GM21423 (cell line): ENCODE measurements around the gene GBE1.
"Not testable (repeated sequence)": the region's sequence is repeated elsewhere in the genome, so short reads cannot be mapped to it uniquely, and the experiment has no call there.

Experiments used
- ATAC-seq: cut with Tn5 transposase; IDR thresholded peaks from one replicate; pipeline ENCODE4 v1.9.1; 2021; ENCODE audit warnings: mild to moderate bottlenecking, moderate library complexity; ENCODE audit not compliant: unreplicated experiment

Gene GBE1

GRCh38 chr3:81544385-81544784 lies 217.1 kb downstream of the GBE1 start:
- no peak for ATAC-seq

- no peak for ATAC-seq
These were observed 220.7 kb downstream of the GBE1 start for GRCh38 chr3:81540787-81541186.

GRCh38 chr3:81531846-81532245 lies 229.6 kb downstream of the GBE1 start:
- no peak for ATAC-seq

GRCh38 chr3:81531263-81531662 lies 230.2 kb downstream of the GBE1 start:
- no peak for ATAC-seq

GRCh38 chr3:81530180-81530939 lies 231.1 kb downstream of the GBE1 start:
- ATAC-seq = no peak

GRCh38 chr3:81521855-81522254 lies 239.6 kb downstream of the GBE1 start:
- ATAC-seq = no peak

GRCh38 chr3:81518945-81519344 lies 242.5 kb downstream of the GBE1 start:
- no peak for ATAC-seq

- ATAC-seq = no peak
These were observed 245.4 kb downstream of the GBE1 start for GRCh38 chr3:81516042-81516441.

- ATAC-seq = no peak
These were observed 247.9 kb downstream of the GBE1 start for GRCh38 chr3:81513591-81513990.

- no peak for ATAC-seq
These were observed 258.4 kb downstream of the GBE1 start for GRCh38 chr3:81503026-81503425.

GRCh38 chr3:81502236-81502635 lies 259.2 kb downstream of the GBE1 start:
- ATAC-seq = no peak

- ATAC-seq = peak; percentile 58
These were observed 261.4 kb downstream of the GBE1 start for GRCh38 chr3:81500039-81500438.

- ATAC-seq = no peak
These were observed 263.7 kb downstream of the GBE1 start for GRCh38 chr3:81497572-81498251.

GRCh38 chr3:81496407-81497104 lies 264.9 kb downstream of the GBE1 start:
- no peak for ATAC-seq

GRCh38 chr3:81492471-81492870 lies 269.0 kb downstream of the GBE1 start:
- not testable (repeated sequence) for ATAC-seq

- no peak for ATAC-seq
These were observed 269.4 kb downstream of the GBE1 start for GRCh38 chr3:81492040-81492439.

GRCh38 chr3:81490541-81491288 lies 270.7 kb downstream of the GBE1 start:
- ATAC-seq = peak; percentile 87

GRCh38 chr3:81485444-81485865 lies 276.0 kb downstream of the GBE1 start:
- ATAC-seq = peak; percentile 98

GRCh38 chr3:81484520-81484919 lies 276.9 kb downstream of the GBE1 start:
- no peak for ATAC-seq

GRCh38 chr3:81483046-81483445 lies 278.4 kb downstream of the GBE1 start:
- ATAC-seq = no peak

GRCh38 chr3:81477740-81478139 lies 283.7 kb downstream of the GBE1 start:
- no peak for ATAC-seq
